Caki2 (cell line): ENCODE measurements around the gene AGTR1. TPM values are rescaled to one million over a fixed set of nuclear protein-coding genes. Genes with fewer than 3 reads are reported as not detected.

Experiments used
- DNase-seq: peaks from one replicate; pipeline ENCODE4 v3.0.0-alpha.2; 2015; ENCODE audit warnings: low read depth
- in situ Hi-C: cut with HindIII; loops from 2 replicates; pipeline ENCODE4 v1.10.0; 2016; ENCODE audit warnings: low sequenced_read_pairs, low pct_unique_long_range_greater_than_20kb, mixed read lengths
- total RNA-seq: library from RNA; depleted of rRNA; stranded (reverse); fragments of >200 nt; shearing (Covaris generic); gene quantifications from 2 replicates; pipeline ENCODE4 v1.2.3, GENCODE V29; 2014; ENCODE audit warnings: low replicate concordance; rRNA removed

Gene AGTR1
- total RNA-seq, result 0.03 TPM in 1 of 2 replicates, not detected in the other

DNA sequence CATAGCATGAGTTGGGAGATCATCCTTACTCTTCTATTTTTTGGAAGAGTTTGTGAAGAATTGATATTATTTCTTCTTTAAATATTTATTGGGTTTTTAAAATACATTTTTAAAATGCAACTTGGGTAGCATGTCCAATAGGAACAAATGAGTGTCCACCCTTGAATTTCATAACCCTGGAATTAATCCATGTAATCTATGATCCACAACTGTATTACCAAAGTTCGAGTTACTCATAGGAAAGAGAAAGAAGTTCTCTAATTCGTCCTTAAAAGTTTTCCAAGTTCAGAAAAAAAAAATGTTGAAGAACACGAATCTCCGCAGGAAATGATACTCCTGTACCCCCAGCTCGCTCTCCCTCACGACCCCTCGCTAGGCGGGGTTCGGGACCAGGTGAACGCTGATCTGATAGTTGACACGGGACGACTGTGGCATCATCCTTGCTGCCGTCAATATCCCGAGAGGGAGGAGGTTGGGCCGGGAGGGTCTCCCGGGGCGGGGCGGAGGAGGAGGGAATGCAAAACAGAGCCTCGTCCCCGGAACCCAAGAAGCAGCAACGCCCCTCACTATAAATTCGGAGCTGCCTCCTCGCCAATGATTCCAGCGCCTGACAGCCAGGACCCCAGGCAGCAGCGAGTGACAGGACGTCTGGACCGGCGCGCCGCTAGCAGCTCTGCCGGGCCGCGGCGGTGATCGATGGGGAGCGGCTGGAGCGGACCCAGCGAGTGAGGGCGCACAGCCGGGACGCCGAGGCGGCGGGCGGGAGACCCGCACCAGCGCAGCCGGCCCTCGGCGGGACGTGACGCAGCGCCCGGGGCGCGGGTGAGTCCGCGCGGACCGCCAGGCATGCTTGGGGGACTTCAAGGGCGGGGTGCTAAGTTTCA lies at the start of gene AGTR1:
AGTR1 (plus strand) TSS at position 598 of the 884 bp plus-strand sequence. CDS start 43,133 bp downstream, outside the sequence.
- DNase-seq, result peak; percentile 29
- in situ Hi-C loops, result no loop called here

DNA sequence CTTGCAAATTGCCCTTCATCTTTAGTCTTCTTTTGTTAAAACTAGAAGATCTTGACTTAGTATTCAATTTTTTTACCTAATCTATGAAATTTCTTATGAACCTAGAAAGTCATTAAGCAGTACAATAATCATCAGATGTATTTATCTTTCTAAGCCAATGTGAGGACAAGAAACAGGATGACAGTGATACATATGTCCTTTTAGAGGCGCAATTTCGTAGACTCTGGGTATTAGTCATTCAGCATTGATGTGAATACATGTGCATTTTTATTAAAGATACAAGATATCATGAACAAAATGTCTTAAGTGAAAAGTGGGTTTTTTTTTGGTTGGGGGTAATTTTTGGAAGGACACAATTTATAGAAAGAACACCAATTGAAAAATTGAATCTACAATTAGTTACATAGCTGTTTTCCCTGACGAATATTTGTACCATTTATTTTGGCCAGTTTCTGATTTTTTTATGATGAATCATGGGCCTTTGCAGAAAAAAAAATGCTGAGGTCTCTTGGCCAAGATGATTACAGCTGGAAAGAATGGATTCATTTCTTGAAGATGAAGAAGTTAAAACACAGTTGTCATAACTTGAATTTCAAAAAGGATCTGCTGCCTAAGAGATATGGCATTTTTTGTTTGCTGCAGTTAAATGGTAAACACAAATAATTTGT lies 48.9 kb upstream of the AGTR1 start:
- no peak for DNase-seq
- in situ Hi-C loops, result no loop called here

- in situ Hi-C loops, result no loop called here
- no peak for DNase-seq
Measured at GRCh38 chr3:148651549-148651948, 46.2 kb upstream of the AGTR1 start.

GRCh38 chr3:148654433-148654832 lies 43.3 kb upstream of the AGTR1 start:
- in situ Hi-C loops, result no loop called here
- no peak for DNase-seq

- DNase-seq, result no peak
- in situ Hi-C loops, result no loop called here
Measured at GRCh38 chr3:148657470-148657869, 40.2 kb upstream of the AGTR1 start.

DNA sequence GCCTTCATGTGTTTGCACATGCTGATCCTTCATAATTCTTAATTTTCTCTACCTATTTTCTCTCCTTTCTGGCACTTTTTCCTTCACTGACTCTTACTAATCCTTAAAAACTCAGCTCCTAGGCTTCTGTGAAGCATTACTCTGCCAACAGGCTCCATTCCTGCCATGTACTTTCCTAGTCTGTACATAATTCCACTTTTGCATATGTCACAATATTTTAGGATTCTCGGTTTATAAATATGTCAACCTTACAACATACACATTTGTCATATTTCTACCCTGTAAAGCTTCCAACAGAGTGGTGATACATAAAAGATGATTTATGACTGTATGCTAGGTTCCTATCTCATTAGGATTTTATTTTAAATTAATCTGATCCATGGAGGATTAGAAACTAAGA lies 38.2 kb upstream of the AGTR1 start:
- in situ Hi-C loops, result no loop called here
- DNase-seq, result no peak

DNA sequence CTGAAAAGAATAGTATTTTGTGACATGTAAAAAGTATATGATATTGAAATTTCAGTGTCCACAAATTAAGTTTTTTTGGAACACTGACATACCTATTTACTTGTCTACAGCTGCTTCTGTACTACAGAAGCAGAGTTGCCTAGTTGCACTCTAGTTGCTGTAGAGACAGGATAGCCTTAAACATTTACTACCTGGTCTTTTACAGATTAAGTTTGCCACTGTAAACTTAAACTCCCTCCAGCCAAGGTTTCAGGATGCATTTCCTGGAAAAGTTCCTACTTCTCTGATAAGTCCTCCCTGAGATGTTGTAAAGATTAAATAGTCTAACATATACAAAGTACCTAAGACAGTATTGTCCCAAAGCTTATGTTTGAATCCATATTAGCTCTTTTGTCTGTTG lies 17.4 kb upstream of the AGTR1 start:
- DNase-seq, result no peak
- in situ Hi-C loops, result no loop called here

- in situ Hi-C loops, result no loop called here
- no peak for DNase-seq
Measured at GRCh38 chr3:148681080-148681479, 16.6 kb upstream of the AGTR1 start.

DNA sequence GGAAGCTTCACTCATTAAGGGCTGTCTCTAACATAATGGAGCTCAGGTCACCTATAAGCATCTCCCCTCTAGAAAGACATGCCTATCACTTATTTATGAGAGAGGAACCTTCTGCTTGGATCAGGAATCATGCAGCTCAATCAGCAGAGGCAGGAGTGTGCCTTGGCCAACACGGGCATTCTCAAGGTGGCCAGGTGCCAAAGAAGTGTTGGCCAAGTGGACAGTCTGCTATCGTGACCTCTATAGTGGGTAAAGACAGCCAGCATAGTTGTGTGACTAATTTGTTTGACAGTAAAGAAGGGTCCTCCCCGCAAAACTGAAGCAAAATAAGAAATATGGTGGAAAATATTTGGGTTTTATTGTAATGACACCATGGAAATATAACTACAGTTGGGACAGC lies 14.7 kb upstream of the AGTR1 start:
- in situ Hi-C loops, result no loop called here

DNA sequence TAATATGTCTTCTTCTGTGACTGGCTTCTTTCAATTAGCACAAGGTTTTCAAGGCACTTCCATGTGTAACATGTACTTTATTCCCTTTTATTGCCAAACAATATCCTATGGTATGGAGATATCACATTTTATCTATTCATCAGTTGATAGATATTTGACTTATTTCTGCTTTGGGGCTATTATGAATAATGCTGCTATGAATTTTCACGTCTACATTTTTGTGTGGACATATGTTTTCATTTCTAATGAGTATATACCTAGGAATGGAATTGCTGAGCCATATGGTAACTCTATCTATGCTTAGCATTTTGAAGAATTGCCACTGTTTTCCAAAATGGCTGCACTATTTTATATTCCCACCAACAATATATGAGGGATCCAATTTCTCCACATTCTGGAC lies 3.6 kb upstream of the AGTR1 start:
- DNase-seq, result no peak
- in situ Hi-C loops, result no loop called here

More for the DNA sequence above, 14.7 kb upstream of the AGTR1 start:
- no peak for DNase-seq

DNA sequence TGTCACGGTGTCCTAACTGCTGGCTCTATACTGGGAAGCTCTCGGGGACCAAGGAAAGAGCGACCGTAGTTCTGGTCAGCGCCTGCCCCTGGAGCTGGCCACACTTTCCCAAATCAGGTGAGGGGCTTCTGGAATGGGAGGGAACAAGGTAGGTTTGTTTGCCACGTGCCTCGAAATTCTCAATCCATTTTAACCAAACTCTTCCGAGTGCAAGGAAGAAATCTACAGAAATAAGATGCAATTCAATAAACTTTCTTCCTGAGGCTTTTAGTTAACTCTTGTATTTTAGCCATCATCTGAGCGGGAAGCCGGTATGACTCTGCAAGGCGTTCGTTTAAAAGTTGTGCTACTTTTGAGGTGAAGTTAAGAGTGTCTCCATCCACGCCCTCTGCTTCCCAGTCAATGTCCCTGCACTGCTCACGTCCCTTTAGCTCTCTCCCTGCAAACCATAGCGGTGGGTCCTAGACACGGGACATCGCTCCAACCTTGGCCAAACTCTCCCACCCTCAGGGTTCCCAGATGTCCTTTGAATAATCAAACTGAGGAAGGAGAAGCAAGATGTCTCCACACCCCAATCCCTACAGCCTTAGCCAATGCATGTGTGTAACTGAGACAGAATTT lies 597 bp downstream of the AGTR1 start:
- in situ Hi-C loops, result no loop called here
- no peak for DNase-seq

- DNase-seq, result no peak
- in situ Hi-C loops, result no loop called here
Measured at GRCh38 chr3:148705314-148705713, 7.6 kb downstream of the AGTR1 start.

DNA sequence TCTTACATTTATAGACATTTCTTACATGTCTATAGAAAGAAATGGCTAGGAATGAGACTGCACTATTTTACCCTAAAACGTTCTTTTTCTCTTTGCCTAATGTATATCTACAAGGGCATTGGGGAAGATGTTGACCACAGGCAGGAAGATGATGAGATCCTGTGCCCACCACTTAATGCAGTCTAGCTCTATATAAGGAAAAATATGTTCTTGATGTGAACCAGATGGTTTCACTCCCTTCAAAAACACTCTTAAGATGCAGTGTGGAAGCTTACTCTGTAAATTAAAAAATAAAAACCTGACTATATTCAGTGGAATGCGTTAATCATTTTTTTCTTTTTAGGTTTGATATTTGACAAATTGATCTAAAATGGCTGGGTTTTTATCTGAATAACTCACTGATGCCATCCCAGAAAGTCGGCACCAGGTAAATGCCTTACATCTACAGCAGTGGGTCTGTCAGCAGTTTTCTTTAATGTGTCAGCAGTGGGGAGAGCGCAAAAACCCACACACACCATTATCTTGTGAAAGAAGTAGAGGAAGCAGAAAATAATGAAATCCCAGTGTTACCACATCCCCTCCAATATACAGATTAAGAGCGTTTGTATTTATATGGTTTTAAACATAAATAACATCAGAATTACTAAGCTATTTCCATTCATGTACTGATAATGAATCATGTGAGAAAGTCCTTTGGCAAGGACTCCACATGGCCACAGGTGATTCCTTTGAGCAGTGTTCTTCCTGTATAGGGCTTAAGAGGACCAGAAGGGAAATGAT lies 10.1 kb downstream of the AGTR1 start:
- in situ Hi-C loops, result no loop called here
- DNase-seq, result no peak

DNA sequence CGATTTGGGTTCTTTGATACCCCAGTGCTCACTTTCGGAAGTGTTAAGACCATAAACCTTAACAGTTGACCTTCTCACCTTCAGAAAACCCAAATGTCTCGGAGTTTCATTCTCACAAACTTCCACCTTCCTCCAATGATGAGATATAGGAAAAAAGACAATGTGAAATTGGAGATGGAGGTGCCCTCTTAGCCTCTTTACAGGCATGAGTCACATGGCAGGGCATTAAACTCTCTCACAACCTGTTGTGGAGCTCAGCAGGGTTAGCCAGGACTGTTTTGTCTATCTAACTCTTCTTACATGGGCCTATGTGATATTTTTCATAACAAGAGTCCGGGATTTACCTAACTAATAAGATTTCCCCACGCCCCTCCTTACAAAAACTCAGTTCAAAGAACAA lies 10.7 kb downstream of the AGTR1 start:
- in situ Hi-C loops, result no loop called here
- no peak for DNase-seq

GRCh38 chr3:148709560-148710253 lies 12.0 kb downstream of the AGTR1 start:
- DNase-seq, result no peak
- in situ Hi-C loops, result no loop called here

- no peak for DNase-seq
- in situ Hi-C loops, result no loop called here
Measured at GRCh38 chr3:148710665-148711064, 13.0 kb downstream of the AGTR1 start.

GRCh38 chr3:148711981-148712666 lies 14.4 kb downstream of the AGTR1 start:
- in situ Hi-C loops, result no loop called here
- no peak for DNase-seq
